ENCODE measurements around the gene OS9.

Gene OS9

GRCh38 chr12:57726884-57727757, 33.2 kb downstream of the OS9 start:
- Histone ChIP-seq H3K79me2 (ENCODE audit: insufficient read depth, low read length) (no peaks in the 10 kb centered on the region), H3K9ac (ENCODE audit: low read depth, low read length) (no peak overlapping the region), H3K9me3 (ENCODE audit: insufficient read depth, low read length, severe bottlenecking) (no peaks in the 10 kb centered on the region), H3K36me3 (ENCODE audit: insufficient read depth, low read length) (peaks cover 50% of the 10 kb centered on the region), H3K27me3 (ENCODE audit: insufficient read depth, low read length, poor library complexity) (no peaks in the 10 kb centered on the region), H3K4me3 (ENCODE audit: low read depth in 1 of 2, low read length in 2 of 2) (no peak overlapping the region), H3K4me1 (ENCODE audit: insufficient read depth, low read length) (no peaks in the 10 kb centered on the region), H3K4me2 (ENCODE audit: insufficient read depth, low read length) (no peak overlapping the region), H4K20me1 (ENCODE audit: insufficient read depth, low read length) (no peaks in the 10 kb centered on the region; the same call in none of the 2 replicates), H2AFZ (ENCODE audit: low read depth, low read length) (no peak overlapping the region), H3K27ac (ENCODE audit: low read length) (no peak overlapping the region)
- no peak for ATAC-seq (ENCODE audit: insufficient read depth, low read depth)
- TF ChIP-seq CTCF (IDR thresholded peaks at IDR 0.05; ENCODE audit: borderline replicate concordance, extremely low read depth, low read length, poor library complexity, severe bottlenecking) (no peak), EZH2 (IDR thresholded peaks at IDR 0.05; ENCODE audit: borderline replicate concordance, low read depth, low read length, severe bottlenecking) (no peak)
- no peak for DNase-seq

- peaks cover 57% of the 10 kb centered on the region for H3K36me3 ChIP-seq (ENCODE audit: insufficient read depth, low read length)
- TF ChIP-seq CTCF (IDR thresholded peaks at IDR 0.05; ENCODE audit: borderline replicate concordance, extremely low read depth, low read length, poor library complexity, severe bottlenecking) (no peak), EZH2 (IDR thresholded peaks at IDR 0.05; ENCODE audit: borderline replicate concordance, low read depth, low read length, severe bottlenecking) (no peak)
Observed at GRCh38 chr12:57727758-57728395, 33.9 kb downstream of the OS9 start.

GRCh38 chr12:57729321-57729844, 35.5 kb downstream of the OS9 start:
- no peak overlapping the region for H3K4me2 ChIP-seq (ENCODE audit: insufficient read depth, low read length)
- H3K27ac ChIP-seq (ENCODE audit: low read length) = no peak overlapping the region
- no peak overlapping the region for H3K9ac ChIP-seq (ENCODE audit: low read depth, low read length)
- no peak overlapping the region for H3K4me3 ChIP-seq (ENCODE audit: low read depth in 1 of 2, low read length in 2 of 2)
- no peak overlapping the region for H2AFZ ChIP-seq (ENCODE audit: low read depth, low read length)
- H3K36me3 ChIP-seq (ENCODE audit: insufficient read depth, low read length) = peaks cover 72% of the 10 kb centered on the region
- no peaks in the 10 kb centered on the region for H3K27me3 ChIP-seq (ENCODE audit: insufficient read depth, low read length, poor library complexity)
- H3K79me2 ChIP-seq (ENCODE audit: insufficient read depth, low read length) = no peaks in the 10 kb centered on the region
- no peaks in the 10 kb centered on the region; the same call in 1 of the 2 replicates for H4K20me1 ChIP-seq (ENCODE audit: insufficient read depth, low read length)
- DNase-seq (no peak), ATAC-seq (ENCODE audit: insufficient read depth, low read depth) (no peak)
- H3K9me3 ChIP-seq (ENCODE audit: insufficient read depth, low read length, severe bottlenecking) = no peaks in the 10 kb centered on the region
- H3K4me1 ChIP-seq (ENCODE audit: insufficient read depth, low read length) = no peaks in the 10 kb centered on the region
- no peak for TF ChIP-seq EZH2 (IDR thresholded peaks at IDR 0.05; ENCODE audit: borderline replicate concordance, low read depth, low read length, severe bottlenecking)
- no peak for TF ChIP-seq CTCF (IDR thresholded peaks at IDR 0.05; ENCODE audit: borderline replicate concordance, extremely low read depth, low read length, poor library complexity, severe bottlenecking)

More at GRCh38 chr12:57727758-57728395, 33.9 kb downstream of the OS9 start:
- no peaks in the 10 kb centered on the region for H3K9me3 ChIP-seq (ENCODE audit: insufficient read depth, low read length, severe bottlenecking)
- no peak overlapping the region for H3K4me2 ChIP-seq (ENCODE audit: insufficient read depth, low read length)
- H3K4me3 ChIP-seq (ENCODE audit: low read depth in 1 of 2, low read length in 2 of 2) = no peak overlapping the region
- no peak overlapping the region for H3K27ac ChIP-seq (ENCODE audit: low read length)
- H3K27me3 ChIP-seq (ENCODE audit: insufficient read depth, low read length, poor library complexity) = no peaks in the 10 kb centered on the region
- no peaks in the 10 kb centered on the region; the same call in none of the 2 replicates for H4K20me1 ChIP-seq (ENCODE audit: insufficient read depth, low read length)
- ATAC-seq (ENCODE audit: insufficient read depth, low read depth) (no peak), DNase-seq (no peak)
- H3K4me1 ChIP-seq (ENCODE audit: insufficient read depth, low read length) = no peaks in the 10 kb centered on the region
- H3K9ac ChIP-seq (ENCODE audit: low read depth, low read length) = no peak overlapping the region
- no peaks in the 10 kb centered on the region for H3K79me2 ChIP-seq (ENCODE audit: insufficient read depth, low read length)
- no peak overlapping the region for H2AFZ ChIP-seq (ENCODE audit: low read depth, low read length)

Measured in DND-41 (cell line).